Endodermal cell (in vitro differentiated cells): ENCODE results near the gene ABLIM1. TPM values are rescaled to one million over a fixed set of nuclear protein-coding genes. Genes with fewer than 3 reads are reported as not detected.
A peak's percentile ranks its signal among the peaks of the same experiment; 100 is the strongest.

Source experiments
- DNase-seq: peaks from one replicate; pipeline ENCODE4 v3.0.0-alpha.2; 2017
- H3K27ac ChIP-seq: 2 replicates; pipeline ENCODE4 v1.5.1; 2013; ENCODE audit warnings: mild to moderate bottlenecking, low read depth, low read length, moderate library complexity
- H3K27me3 ChIP-seq: 2 replicates; pipeline ENCODE4 v1.6.1; 2013; ENCODE audit warnings: mild to moderate bottlenecking, low read length, moderate library complexity; ENCODE audit not compliant: insufficient read depth, control insufficient read depth, poor library complexity, severe bottlenecking
- H3K36me3 ChIP-seq: 2 replicates; pipeline ENCODE4 v1.7.0; 2013; ENCODE audit warnings: mild to moderate bottlenecking, low read length, moderate library complexity; ENCODE audit not compliant: control insufficient read depth, insufficient read depth
- H3K4me1 ChIP-seq: one replicate; pipeline ENCODE4 v1.7.0; 2013; ENCODE audit warnings: low read length; ENCODE audit not compliant: control insufficient read depth, insufficient read depth
- H3K4me3 ChIP-seq: 2 replicates; pipeline ENCODE4 v1.5.1; 2013; ENCODE audit warnings: mild to moderate bottlenecking, low read length, moderate library complexity
- H3K9ac ChIP-seq: 2 replicates; pipeline ENCODE4 v1.6.1; 2013; ENCODE audit warnings: mild to moderate bottlenecking, low read length, moderate library complexity; ENCODE audit not compliant: poor library complexity, severe bottlenecking; ENCODE audit errors: extremely low read depth
- H3K9me3 ChIP-seq: 2 replicates; pipeline ENCODE4 v1.6.1; 2013; ENCODE audit warnings: mild to moderate bottlenecking, low read length, moderate library complexity; ENCODE audit not compliant: control insufficient read depth
- H3K27ac Mint-ChIP-seq: 2 replicates; pipeline ENCODE4 v1.8.0; 2020; ENCODE audit warnings: mixed read lengths
- H3K27me3 Mint-ChIP-seq: 2 replicates; pipeline ENCODE4 v1.8.0; 2021; ENCODE audit warnings: mild to moderate bottlenecking, mixed read lengths; ENCODE audit not compliant: insufficient read depth
- H3K36me3 Mint-ChIP-seq: 2 replicates; pipeline ENCODE4 v1.8.0; 2020; ENCODE audit warnings: low read depth, mixed read lengths
- H3K4me1 Mint-ChIP-seq: 2 replicates; pipeline ENCODE4 v1.8.0; 2020; ENCODE audit warnings: mixed read lengths
- H3K4me3 Mint-ChIP-seq: 2 replicates; pipeline ENCODE4 v1.8.0; 2020; ENCODE audit warnings: mild to moderate bottlenecking, moderate library complexity, mixed read lengths
- H3K9me3 Mint-ChIP-seq: 2 replicates; pipeline ENCODE4 v1.8.0; 2020; ENCODE audit warnings: mild to moderate bottlenecking, mixed read lengths
- CTCF ChIP-seq: fragments of 200-600 bp; sonication (generic); conservative IDR thresholded peaks from 2 replicates; pipeline ENCODE4 v1.5.0; 2021; ENCODE audit warnings: antibody characterized with exemption, mild to moderate bottlenecking
- WGBS, 2 experiments: methylation state at CpG; one replicate each; pipeline versions ENCODE4 v1.1.5 to v1.1.7; 2013; ENCODE audit warnings: missing lambda C conversion rate in 2 of 2, mixed read lengths in 1 of 2; ENCODE audit not compliant: insufficient coverage in 1 of 2, insufficient read length in 1 of 2; 5-methylcytosine and 5-hydroxymethylcytosine counted together
- total RNA-seq, 2 donors: library from RNA; stranded (reverse); fragmentation: NEBNext Ultra II Directional in 1 of 2; extraction: Animal tissue kit (Norgen Biotek cat#: 25700) in 1 of 2; gene quantifications; 2 replicates in 1 of 2; 3 replicates in 1 of 2; pipeline ENCODE4 v1.2.1, GENCODE V29; 2021

Gene ABLIM1
- total RNA-seq, 2 donors from 2014 or later, result 39.3 to 49.3 TPM

- TF ChIP-seq CTCF, result no peak
- Histone ChIP-seq H3K27me3 (peaks cover 13% of the 10 kb centered on the region), H3K9me3 (no peaks in the 10 kb centered on the region), H3K4me1 (no peaks in the 10 kb centered on the region), H3K36me3 (peaks cover under 1% of the 10 kb centered on the region), H3K27ac (no peak overlapping the region), H3K9ac (no peak overlapping the region), H3K4me3 (no peak overlapping the region)
- Mint-ChIP-seq H3K9me3 (no peaks in the 10 kb centered on the region), H3K4me3 (no peak overlapping the region), H3K4me1 (peaks cover 29% of the 10 kb centered on the region), H3K27ac (no peak overlapping the region), H3K27me3 (peaks cover 22% of the 10 kb centered on the region), H3K36me3 (peaks cover 15% of the 10 kb centered on the region)
- WGBS, 2 experiments, result 85 to 97% methylated on average over 5 to 6 of the region's 6 CpGs
- DNase-seq, result peak; percentile 20
These were observed 212.7 kb downstream of the ABLIM1 start for GRCh38 chr10:114445332-114445731.

DNA sequence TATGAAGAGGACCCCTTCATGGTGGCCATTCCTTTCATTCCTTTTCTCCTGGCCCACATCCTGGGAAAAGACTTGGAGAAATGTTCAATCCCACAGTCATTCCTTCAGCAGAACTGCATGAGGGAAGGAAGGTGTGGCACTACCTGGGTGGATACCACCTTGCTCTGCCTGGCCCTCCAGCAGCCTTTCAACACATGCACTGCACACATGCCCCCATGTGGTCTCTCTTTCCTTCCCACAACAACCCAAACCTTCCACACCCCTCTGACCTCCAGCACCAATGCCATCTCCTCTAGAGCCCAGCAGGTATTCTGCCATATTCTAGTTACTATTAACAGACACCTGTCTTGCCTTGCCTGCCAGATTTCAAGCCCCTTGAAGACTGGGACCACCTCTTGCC lies 213.3 kb downstream of the ABLIM1 start:
- peaks cover 20% of the 10 kb centered on the region for H3K36me3 Mint-ChIP-seq
- H3K27me3 Mint-ChIP-seq, result peaks cover 22% of the 10 kb centered on the region
- Histone ChIP-seq H3K4me1 (no peaks in the 10 kb centered on the region), H3K27ac (no peak overlapping the region), H3K27me3 (peaks cover 13% of the 10 kb centered on the region), H3K9ac (no peak overlapping the region), H3K4me3 (no peak overlapping the region), H3K9me3 (no peaks in the 10 kb centered on the region), H3K36me3 (peaks cover 4% of the 10 kb centered on the region)
- no peak for TF ChIP-seq CTCF
- peak; percentile 19 for DNase-seq
- H3K4me1 Mint-ChIP-seq, result peaks cover 29% of the 10 kb centered on the region
- no peak overlapping the region for H3K4me3 Mint-ChIP-seq
- H3K27ac Mint-ChIP-seq, result no peak overlapping the region
- no peaks in the 10 kb centered on the region for H3K9me3 Mint-ChIP-seq

DNA sequence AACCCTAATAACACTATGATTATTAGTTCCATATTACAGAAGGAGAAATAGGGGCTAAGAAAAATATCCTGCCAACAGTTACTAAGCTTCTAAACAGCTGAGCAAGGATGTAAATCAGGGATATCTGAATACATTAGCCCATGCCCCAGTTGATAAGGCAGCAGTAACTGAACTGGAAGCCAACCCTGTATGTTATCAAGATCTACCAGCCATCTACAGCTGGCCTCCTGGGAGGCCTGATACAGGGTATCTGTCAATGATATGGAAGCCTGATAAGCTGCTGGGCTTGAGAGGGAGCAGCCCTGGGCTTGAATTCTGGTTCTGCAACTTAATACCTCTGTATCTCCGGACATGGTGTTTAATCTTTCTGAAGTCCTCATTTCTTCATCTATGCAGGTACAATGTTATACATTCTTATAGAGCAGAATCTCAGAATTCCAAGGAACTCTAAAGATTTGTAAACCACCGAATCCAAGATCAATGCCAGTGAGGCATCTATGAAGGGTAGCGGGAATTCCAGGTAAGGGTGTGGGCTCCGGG lies 215.9 kb downstream of the ABLIM1 start:
- no peak overlapping the region for H3K27ac ChIP-seq
- peaks cover 22% of the 10 kb centered on the region for H3K27me3 Mint-ChIP-seq
- no peak overlapping the region for H3K4me3 Mint-ChIP-seq
- H3K9ac ChIP-seq, result no peak overlapping the region
- peaks cover 17% of the 10 kb centered on the region for H3K36me3 ChIP-seq
- no peaks in the 10 kb centered on the region for H3K4me1 ChIP-seq
- H3K9me3 Mint-ChIP-seq, result no peaks in the 10 kb centered on the region
- peaks cover 37% of the 10 kb centered on the region for H3K36me3 Mint-ChIP-seq
- H3K27ac Mint-ChIP-seq, result no peak overlapping the region
- peak; percentile 76 for DNase-seq
- WGBS, 2 experiments, result 70% methylated on average over 4 of the region's 4 CpGs; no CpG with 5 or more reads in 1 of the 2 experiments
- peaks cover 29% of the 10 kb centered on the region for H3K4me1 Mint-ChIP-seq
- H3K4me3 ChIP-seq, result peak overlapping the region; percentile 37
- no peaks in the 10 kb centered on the region for H3K9me3 ChIP-seq
- TF ChIP-seq CTCF, result no peak
- peaks cover 13% of the 10 kb centered on the region for H3K27me3 ChIP-seq
